Measurements from ENCODE around the gene ATP6V1B1.
A peak's percentile ranks its signal among the peaks of the same experiment; 100 is the strongest.

Gene ATP6V1B1

GRCh38 chr2:70941701-70942100 lies 6.0 kb downstream of the ATP6V1B1 start:
- H3K4me3 ChIP-seq (replicated peaks; ENCODE audit: low read depth, low read length), result no peak overlapping the region
- TF ChIP-seq, protein P1, sequence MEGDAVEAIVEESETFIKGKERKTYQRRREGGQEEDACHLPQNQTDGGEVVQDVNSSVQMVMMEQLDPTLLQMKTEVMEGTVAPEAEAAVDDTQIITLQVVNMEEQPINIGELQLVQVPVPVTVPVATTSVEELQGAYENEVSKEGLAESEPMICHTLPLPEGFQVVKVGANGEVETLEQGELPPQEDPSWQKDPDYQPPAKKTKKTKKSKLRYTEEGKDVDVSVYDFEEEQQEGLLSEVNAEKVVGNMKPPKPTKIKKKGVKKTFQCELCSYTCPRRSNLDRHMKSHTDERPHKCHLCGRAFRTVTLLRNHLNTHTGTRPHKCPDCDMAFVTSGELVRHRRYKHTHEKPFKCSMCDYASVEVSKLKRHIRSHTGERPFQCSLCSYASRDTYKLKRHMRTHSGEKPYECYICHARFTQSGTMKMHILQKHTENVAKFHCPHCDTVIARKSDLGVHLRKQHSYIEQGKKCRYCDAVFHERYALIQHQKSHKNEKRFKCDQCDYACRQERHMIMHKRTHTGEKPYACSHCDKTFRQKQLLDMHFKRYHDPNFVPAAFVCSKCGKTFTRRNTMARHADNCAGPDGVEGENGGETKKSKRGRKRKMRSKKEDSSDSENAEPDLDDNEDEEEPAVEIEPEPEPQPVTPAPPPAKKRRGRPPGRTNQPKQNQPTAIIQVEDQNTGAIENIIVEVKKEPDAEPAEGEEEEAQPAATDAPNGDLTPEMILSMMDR (IDR thresholded peaks at IDR 0.05; ENCODE audit: insufficient read depth, low read length, poor library complexity, severe bottlenecking), result no peak
- no peaks in the 10 kb centered on the region for H3K36me3 ChIP-seq (ENCODE audit: control insufficient read depth, insufficient read depth, low read length)
- H3K27me3 ChIP-seq (replicated peaks; ENCODE audit: control insufficient read depth, insufficient read depth, low read length), result peaks cover 4% of the 10 kb centered on the region; the same call in 1 of the 2 replicates
- no peak for DNase-seq (ENCODE audit: extremely low read depth, insufficient read length)

GRCh38 chr2:70942396-70943204 lies 6.9 kb downstream of the ATP6V1B1 start:
- Histone ChIP-seq H3K4me3 (replicated peaks; ENCODE audit: low read depth, low read length) (no peak overlapping the region), H3K27me3 (replicated peaks; ENCODE audit: control insufficient read depth, insufficient read depth, low read length) (peaks cover 4% of the 10 kb centered on the region; the same call in 1 of the 2 replicates), H3K36me3 (ENCODE audit: control insufficient read depth, insufficient read depth, low read length) (no peaks in the 10 kb centered on the region)
- no peak for DNase-seq (ENCODE audit: extremely low read depth, insufficient read length)
- TF ChIP-seq, protein P1 (IDR thresholded peaks at IDR 0.05; ENCODE audit: insufficient read depth, low read length, poor library complexity, severe bottlenecking), result no peak

- Histone ChIP-seq H3K4me3 (replicated peaks; ENCODE audit: low read depth, low read length) (no peak overlapping the region), H3K27me3 (replicated peaks; ENCODE audit: control insufficient read depth, insufficient read depth, low read length) (peaks cover 4% of the 10 kb centered on the region; the same call in 1 of the 2 replicates), H3K36me3 (ENCODE audit: control insufficient read depth, insufficient read depth, low read length) (no peaks in the 10 kb centered on the region)
- TF ChIP-seq, protein P1 (IDR thresholded peaks at IDR 0.05; ENCODE audit: insufficient read depth, low read length, poor library complexity, severe bottlenecking), result no peak
- DNase-seq (ENCODE audit: extremely low read depth, insufficient read length), result no peak
Observed at GRCh38 chr2:70943205-70943871, 7.6 kb downstream of the ATP6V1B1 start.

DNA sequence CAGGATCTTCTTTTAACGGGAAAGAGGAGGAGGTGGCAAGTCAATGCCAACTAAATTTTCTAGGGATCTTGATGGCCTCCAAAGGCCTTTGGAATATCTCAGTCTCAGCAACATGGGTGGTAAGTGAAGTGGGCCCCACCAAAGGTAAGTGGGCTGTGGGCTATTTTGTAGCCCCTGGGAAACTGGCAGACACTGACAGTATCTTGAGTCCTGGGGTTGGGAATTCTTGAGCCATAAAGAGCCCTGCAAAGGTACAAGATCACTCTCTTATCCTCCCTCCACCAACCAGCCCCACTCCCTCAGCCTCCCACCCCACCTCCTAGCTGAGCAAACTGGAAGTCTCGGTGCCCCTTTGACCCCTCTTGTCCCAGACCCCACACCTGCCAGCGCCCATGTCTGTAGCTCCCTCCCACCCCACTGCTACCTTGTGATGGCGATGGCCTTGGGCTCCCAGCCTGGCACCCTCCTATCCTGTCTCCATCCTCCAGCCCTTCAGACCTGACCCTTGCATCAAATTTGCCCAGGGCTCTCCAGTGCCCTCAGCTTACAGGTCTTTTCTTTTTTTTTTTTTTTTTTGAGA lies 8.5 kb downstream of the ATP6V1B1 start:
- Histone ChIP-seq H3K27me3 (replicated peaks; ENCODE audit: control insufficient read depth, insufficient read depth, low read length) (peaks cover 4% of the 10 kb centered on the region; the same call in 1 of the 2 replicates), H3K4me3 (replicated peaks; ENCODE audit: low read depth, low read length) (no peak overlapping the region), H3K36me3 (ENCODE audit: control insufficient read depth, insufficient read depth, low read length) (no peaks in the 10 kb centered on the region)
- TF ChIP-seq, protein P1 (IDR thresholded peaks at IDR 0.05; ENCODE audit: insufficient read depth, low read length, poor library complexity, severe bottlenecking), result no peak
- no peak for DNase-seq (ENCODE audit: extremely low read depth, insufficient read length)

DNA sequence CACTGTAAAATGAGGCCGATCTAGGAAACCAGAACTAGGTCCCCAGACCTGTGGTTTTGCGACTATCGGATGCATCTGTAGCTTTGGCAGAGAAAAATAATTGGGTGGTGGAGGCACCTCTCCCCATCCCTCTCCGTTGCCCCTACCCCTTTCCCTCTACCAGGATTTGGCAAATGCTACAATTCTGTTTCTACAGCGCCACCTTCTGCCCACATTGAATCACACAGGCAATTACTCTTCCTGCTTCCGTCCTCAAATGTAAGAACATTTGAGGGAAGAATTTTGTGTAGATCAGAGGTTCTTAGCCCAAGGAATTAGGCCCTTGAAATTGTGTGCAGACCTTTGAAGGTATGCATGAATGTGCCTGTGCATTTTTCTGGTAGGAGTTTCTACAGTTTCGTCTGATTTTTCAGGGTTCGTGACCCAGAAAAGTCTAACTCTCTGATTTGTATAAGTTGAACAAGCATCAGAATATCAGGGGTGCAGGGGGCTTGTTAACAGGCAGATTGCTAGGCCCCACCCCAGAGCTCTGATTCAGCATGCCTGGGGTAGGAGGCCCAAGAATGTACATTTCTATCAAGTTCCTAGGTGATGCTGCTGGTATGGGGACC lies 11.2 kb downstream of the ATP6V1B1 start:
- peaks cover 2% of the 10 kb centered on the region; the same call in 1 of the 2 replicates for H3K27me3 ChIP-seq (replicated peaks; ENCODE audit: control insufficient read depth, insufficient read depth, low read length)
- TF ChIP-seq, protein P1 (IDR thresholded peaks at IDR 0.05; ENCODE audit: insufficient read depth, low read length, poor library complexity, severe bottlenecking), result peak; percentile 70
- no peaks in the 10 kb centered on the region for H3K36me3 ChIP-seq (ENCODE audit: control insufficient read depth, insufficient read depth, low read length)
- no peak for DNase-seq (ENCODE audit: extremely low read depth, insufficient read length)
- H3K4me3 ChIP-seq (replicated peaks; ENCODE audit: low read depth, low read length), result no peak overlapping the region
